CD4-positive, alpha-beta T cell treated with Interleukin-6 for 4 hours (primary cell): ENCODE results near the gene MCTP2.

Source experiments
- DNase-seq: peaks from one replicate; pipeline ENCODE4 v3.0.0-alpha.2; 2020; ENCODE audit warnings: mixed read lengths

The MCTP2 gene

DNA sequence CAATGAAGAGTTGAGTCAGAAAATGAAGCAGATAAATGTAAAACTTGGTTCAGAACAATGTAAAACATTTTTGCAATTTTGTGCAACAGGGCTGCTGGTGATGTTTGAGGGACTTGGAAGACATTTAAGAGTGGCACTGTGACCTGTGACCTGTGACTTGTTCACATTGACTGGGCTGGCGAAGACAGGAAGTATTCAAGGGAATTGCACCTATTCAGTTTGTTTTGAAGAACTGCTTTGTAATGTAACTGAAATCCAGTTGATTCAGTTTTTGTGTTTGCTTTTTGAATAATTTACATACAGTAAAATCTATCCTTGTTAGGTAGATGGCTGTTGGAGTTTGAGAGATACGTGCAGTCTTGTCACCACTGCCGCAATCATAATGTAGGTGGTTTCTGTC is 35.4 kb downstream of the MCTP2 start:
- no peak for DNase-seq

DNA sequence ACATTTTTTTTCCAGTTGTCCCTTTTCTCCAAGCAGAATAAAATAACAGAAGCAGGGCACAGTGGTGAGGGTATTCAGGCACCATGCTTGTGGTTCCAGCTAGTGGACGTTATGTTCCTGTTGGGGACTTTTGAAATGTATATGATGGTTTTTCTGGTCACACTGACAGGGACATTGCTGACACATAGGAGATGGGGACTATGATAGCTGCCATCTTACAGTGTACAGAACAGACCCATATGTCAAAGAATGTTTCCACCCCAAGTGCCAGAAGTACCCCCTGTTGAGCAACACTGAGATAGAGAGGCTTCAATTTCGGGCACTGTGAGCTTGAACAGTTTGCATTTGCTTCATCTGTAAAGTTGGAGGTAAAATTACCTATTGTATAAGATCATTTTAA is 38.6 kb downstream of the MCTP2 start:
- no peak for DNase-seq

DNA sequence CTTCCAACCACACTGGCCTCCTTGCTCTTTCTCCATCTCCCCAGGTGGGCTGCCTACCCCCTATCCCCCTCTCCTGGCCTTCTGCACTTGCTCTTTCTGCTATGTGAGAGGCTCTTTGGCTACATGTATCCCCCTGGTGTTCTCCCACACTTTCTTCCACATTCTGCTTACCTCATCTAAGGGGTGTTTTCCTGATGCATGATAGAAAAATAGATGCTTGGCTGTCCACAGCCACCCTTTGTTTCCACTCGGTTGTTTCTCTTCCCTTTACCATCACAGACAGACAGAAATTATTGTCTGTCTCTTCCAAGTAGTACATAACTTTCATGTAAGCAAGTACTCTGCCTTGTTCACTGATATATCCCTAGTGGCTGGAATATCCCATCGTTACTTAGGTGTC is 39.2 kb downstream of the MCTP2 start:
- no peak for DNase-seq

DNA sequence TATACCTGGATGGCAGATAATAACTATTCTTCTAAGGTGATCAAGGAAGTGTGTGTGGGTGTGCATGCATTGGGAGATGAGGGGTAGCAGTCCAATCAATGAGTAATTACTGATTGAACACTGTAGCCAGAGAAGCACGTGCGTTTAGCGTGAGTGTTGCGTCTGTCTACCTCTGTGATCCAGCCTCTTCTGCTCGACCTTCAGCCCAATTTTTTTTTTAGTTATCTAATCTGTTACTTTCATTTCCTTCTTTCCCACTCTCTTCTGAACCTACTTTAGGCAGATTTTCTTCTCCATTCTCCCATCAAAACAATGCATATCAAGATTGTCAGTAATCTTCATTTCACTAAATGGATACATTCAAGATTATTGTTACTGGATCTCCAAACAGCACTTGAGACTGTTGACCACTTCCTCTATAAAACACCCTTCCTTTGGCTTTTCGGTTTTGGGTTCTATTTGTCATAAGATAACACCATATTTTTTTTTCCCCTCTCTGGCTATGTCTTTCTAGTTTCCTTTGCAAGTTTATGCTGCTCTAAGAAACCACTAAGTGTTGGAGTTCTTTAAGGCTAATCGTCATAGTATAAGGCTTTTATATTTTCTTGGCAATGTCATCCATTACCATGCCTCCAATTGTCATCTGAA is 41.0 kb downstream of the MCTP2 start:
- no peak for DNase-seq

DNA sequence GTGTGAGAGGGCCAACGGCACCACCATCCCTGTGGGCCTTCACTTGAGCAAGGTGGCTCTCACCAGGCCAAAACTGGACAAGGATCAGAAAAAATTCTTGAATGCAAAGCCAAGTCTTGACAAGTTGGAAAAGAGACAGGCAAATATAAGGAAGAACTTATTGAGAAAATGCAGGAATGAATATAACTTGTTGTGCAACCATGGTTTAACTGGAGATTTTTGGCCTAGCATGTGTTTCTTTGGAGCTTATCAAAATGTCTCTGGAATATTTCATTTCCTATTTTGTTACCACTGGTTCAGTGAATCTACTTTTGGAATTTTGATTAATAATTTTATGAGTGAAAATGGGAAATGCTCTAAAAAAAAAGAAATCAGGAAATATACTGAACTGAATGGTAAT is 42.5 kb downstream of the MCTP2 start:
- DNase-seq, result no peak

DNA sequence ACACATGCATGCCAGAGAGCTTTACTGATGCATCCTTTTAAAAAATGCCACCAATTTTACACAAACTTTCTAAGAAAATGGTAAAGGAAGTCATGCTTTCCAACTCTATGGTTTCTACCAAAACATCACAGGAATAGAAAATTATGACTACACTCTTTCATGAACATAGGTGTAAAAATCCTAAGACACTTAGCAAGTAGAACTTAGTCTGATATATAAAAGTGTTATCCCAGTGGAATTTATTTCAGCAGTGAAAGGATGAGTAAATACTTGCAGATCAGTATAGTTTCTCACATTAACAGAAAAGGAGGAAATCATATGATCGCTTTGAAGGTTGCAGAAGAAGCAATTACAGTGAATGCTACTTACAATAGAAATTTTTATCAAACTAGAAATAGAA is 43.4 kb downstream of the MCTP2 start:
- no peak for DNase-seq

DNA sequence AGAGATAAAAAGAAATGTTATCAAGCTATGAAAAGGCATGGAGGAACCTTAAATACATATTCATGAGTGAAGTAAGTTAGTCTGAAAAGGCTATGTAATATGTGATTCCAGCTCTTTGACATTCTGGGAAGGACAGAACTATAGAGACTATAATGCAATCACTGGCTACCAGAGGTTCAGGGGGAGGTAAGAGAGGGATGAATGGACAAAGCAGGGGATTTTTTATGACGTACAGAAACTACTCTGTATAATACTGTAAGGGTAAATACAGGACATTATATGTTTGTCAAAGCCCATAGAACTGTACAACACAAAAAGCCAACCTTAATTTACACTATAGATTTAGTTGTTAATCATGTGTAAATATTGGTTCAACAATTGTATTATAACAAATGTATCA is 46.1 kb downstream of the MCTP2 start:
- DNase-seq, result no peak

DNA sequence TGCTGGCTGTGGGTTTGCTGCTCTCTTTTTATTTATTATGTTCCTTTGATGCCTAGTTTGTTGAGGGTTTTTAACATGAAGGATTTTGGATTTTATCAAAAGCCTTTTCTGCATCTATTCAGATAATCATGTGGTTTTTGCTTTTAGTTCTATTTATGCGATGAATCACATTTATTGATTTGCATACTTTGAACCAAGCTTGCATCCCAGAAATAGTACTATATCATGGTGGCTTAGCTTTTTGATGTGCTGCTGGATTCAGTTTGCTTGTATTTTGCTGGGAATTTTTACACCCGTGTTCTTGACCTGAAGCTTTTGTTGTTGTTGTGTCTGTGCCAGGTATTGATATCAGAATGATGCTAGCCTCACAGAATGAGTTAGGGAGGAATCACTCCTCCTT is 48.4 kb downstream of the MCTP2 start:
- DNase-seq, result no peak

DNA sequence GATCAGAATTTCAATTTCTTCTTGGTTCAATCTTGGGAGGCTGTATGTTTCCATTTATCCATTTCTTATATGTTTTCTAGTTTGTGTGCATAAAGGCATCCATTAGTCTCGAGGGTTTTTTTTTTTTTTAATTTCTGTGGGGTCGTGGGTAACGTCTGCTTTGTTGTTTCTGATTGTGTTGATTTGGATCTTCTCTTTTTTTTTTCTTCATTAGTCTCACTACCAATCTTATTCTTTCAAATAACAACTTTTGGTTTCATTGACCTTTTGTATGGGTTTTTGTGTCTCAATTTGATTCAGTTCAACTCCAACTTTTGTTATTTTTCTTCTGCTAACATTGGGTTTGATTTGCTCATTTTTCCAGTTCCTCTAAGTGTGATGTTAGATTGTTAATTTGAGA is 48.9 kb downstream of the MCTP2 start:
- no peak for DNase-seq

DNA sequence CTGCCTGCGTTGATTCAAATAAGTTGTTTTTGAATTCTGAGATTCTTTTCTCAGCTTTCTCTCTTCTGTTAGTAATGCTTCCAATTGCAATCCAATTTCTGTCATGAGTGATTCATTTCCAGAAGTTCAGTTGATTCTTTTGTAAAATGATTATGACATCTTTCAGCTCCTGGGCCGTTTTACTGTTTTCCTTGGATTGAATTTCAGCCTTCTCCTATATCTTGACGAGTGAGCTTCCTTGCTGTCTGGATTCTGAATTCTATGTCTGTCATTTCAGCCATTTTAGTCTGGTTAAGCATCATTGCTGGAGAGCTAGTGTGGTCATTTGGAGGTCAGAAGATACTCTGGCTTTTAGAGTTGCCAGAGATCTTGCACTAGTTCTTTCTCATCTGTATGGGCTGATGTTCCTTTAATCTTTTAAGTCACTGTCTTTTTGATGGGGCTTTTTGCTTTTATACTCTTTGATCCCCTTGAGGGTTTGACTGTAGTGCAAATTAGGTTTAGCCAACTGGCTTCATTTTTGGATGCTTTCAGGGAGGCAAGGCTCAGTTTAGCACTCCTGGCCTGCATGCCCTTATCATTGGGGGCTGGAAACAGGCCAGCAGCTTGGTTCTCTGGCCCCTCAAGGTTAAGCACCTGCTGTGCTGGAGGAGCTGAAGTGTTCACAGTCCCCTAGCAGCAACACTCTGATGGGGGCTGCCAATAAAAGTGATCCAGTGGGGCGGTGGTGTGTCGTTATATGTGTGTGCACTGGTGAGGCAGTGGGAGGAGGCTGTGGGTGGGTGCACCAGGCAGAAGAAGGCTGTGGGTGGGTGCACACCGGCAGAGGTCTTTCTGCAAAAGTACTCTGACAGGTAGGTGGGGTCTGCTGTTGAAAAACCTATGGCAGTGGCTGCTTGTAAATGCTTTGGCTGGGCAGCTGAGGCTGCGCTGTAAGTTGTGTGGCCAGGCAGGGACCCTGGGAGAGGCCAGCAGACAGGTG is 51.2 kb downstream of the MCTP2 start:
- DNase-seq, result no peak

DNA sequence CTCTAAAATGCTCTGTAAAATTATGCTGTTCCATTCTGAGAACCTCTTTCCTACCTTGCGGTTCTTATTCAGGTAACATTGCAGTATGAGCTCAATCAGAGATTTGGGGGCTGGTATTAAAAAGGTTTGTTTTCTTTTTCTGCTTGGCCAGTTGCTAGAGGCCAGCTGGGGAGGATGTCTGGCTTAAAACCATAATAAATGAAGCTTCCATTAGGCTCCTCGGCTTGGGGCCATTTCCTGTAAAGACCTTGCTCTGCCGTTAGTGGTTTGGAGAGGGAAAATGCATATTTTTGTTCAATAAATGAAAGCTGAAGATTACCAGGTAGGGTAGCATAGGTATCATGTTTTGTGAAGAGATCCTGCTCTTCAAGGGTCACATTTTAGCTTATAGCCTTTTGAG is 55.2 kb downstream of the MCTP2 start:
- DNase-seq, result no peak

DNA sequence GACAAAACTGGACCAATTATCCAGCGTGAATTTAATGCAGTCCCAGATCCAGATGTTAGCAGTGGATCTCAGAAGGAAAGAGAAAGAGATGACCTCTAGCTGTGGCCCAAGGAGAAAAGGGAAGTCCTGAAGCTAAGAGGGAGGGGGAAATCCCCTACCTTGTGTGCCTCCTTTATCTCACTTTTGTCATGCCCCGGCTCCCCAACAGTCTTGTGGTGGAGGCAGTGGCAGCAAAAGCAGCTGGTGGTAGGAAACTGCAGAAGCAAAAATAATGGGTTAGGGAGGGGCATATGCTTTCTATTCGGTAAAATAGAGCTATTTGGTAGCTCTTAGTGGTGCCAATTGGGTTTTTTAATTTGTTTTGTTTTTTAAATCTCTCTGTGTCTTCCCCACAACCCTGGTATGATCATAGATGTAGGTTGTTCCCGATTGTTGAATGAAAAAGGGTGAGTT is 56.5 kb downstream of the MCTP2 start:
- no peak for DNase-seq

DNA sequence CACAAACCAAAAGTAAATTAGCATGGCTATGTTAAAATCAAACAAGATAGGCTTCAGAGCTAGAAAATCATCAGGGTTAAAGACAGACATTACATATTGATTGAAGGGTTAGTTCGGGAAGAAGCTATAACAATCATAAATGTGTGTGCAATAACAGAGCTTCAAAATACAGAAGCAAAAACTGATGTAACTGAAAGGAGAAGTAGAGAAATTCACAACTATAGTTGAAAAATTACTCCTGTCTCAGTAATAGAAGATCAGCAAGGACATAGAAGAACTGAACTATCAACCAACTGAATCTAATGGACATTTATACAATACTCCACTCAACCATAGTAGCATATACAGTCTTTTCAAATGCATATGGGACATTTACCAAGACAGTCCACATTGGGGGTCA is 59.4 kb downstream of the MCTP2 start:
- no peak for DNase-seq

DNA sequence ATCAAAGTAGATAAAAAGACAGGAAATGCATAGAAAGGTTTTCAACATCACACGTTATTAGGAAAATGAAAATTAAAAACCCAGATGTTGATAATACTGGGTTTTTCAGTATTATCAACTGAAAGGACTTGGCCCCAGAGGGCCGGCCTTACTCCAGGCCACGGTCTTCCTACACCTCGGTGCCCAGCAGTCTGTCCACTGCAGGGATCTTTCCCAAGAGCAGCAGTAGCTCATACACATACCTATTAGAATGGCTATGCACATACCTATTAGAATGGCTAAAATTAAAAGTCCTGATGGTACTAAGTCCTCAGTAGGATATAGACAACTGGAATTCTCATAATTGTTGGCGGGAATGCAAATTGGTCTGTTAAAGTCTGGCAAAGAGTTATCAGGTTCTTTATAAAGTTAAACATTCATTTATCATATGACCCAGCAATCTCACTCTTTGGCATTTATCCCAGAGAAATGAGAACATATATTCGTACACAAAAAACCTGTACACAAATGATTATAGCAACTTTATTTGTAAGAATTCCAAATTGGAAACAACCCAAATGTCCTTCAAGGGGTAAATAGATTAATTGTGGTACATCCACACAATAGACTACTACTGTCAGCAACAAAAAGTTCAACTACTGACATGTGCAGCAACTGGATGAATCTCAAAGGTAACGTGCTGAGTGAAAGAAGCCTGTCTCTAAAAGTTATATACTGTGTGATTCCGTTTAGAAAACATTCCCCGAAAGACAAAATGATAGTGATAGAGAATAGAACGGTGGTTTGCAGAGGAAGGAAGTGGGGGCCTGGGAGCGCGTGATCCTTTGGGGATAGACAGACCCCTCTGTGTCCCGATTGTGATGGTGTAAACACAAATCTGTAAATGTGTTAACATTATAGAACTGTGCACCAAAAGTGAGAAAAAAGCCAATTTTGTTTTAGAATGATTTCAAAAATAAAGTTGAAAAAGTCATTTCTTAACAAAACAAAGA is 62.3 kb downstream of the MCTP2 start:
- DNase-seq, result no peak

DNA sequence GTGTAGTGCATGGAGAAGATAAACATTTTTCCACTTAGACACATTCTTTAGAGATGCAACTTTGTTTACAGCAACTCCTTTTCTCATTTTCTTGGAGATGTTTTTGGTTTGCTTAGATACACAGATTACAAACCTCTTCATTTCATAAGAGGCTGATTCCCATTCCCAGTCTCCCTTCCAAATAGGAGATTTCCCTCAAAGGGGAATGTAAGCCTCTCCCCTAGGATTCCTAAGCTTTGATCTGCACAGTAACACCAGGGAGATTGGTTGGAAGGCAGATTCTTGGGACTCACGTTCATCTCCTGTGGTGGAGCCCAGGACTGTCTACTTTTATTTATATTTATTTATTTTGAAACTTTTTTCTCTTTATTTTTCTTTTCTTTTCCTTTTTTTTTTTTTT is 63.2 kb downstream of the MCTP2 start:
- no peak for DNase-seq

DNA sequence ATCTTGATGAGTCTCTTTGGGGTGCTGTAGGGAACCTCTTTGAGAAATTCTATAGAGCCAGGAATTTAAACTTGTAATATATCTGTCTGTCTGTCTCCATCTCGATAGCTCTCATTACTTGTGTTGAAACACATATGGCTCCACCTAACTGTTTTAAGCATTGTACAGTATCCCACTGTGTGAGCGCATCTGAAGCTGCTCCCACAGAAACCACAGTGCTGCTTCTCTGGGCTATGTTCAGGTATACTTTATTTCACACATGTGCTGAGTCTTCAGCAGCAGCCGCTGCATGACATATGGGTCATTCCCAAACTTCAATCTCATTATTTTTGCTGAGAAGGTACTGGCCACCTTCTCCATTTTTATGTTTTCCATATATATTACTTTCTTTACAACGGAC is 63.9 kb downstream of the MCTP2 start:
- DNase-seq, result no peak

DNA sequence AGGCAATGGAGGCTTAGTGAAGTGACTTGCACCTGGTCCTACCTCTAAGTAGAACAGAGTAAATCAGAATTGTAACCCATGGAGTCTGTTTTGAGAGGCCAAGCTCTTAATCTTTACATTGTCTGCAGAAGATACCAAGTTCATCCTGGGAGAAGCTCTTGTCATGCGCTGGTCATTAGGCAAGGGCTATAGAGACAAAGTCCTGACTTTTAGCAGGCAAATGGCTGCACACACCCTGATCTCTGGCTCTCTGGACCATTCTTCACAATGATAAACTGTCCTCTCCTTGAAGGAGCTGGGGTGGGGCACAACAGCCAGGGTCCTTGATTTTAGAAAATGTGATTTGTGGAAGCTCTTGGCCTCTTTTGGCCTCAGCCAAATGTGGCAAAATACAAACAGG is 65.4 kb downstream of the MCTP2 start:
- no peak for DNase-seq

DNA sequence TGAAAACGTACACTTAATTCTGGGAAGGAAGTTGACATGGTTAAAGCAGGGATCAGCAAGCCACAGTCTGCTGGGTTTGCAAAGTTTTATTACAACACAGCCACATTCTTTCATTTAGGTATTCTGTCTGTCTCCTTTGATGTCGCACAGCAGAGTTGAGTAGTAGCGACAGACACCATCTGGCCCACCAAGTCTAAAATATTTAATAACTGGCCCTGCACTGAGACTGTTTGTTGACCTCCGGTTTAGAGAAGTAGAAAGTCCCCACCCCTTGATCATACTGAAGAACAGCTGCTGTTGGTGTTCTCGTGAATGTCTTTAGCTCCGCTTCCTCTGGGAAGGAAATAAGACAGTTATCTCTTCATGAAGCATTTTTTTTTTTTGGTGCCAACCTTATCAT is 66.2 kb downstream of the MCTP2 start:
- DNase-seq, result no peak

DNA sequence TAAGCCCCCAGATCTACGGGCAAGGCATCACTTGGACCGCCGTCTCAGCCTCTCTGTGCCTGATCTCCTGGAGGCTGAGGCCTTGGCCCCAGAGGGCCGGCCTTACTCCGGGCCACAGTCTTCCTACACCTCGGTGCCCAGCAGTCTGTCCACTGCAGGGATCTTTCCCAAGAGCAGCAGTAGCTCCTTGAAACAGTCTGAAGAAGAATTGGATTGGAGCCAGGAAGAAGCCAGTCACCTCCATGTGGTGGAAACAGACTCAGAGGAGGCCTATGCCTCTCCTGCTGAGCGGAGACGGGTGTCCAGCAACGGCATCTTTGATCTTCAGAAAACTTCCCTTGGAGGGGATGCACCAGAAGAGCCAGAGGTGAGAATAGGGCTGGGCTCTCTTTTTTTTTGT is 67.0 kb downstream of the MCTP2 start:
- DNase-seq, result no peak

DNA sequence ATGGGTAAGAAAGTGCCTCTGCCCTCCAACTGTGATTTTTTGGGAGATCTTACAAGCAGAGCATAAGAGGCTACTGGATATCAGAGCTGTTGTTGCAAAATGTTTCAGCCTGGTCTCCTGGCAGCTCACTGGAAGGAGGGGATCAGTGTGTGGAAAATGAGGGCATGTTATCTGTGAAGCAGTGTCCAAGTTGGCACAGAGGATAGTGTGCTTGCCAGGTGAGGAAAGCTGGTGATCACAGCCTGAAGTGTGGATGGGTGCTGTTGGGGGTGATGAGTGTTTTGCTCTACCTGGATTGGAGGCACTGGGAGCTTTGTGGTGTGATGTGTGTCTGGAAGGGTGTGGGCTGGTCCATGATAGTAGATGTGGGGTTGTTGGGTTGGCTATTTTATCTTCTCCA is 69.3 kb downstream of the MCTP2 start:
- DNase-seq, result no peak

DNA sequence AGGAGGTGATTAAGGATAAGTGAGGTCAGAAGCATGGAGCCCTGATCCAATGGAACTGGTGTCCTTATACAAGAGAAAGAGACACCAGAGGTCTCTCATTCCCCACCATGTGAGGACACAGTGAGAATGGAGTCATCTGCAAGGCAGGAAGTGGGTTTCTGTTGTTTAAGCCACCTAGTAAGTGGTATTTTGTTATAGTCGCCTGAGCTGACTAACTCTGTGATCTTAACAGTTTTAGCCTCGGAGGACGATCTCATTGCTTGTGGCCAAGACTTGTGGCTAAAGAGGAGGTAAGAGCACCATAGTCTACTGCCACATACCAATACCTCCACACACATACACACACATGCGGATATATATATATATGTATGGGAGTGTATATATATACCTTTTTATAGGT is 73.8 kb downstream of the MCTP2 start:
- DNase-seq, result no peak

DNA sequence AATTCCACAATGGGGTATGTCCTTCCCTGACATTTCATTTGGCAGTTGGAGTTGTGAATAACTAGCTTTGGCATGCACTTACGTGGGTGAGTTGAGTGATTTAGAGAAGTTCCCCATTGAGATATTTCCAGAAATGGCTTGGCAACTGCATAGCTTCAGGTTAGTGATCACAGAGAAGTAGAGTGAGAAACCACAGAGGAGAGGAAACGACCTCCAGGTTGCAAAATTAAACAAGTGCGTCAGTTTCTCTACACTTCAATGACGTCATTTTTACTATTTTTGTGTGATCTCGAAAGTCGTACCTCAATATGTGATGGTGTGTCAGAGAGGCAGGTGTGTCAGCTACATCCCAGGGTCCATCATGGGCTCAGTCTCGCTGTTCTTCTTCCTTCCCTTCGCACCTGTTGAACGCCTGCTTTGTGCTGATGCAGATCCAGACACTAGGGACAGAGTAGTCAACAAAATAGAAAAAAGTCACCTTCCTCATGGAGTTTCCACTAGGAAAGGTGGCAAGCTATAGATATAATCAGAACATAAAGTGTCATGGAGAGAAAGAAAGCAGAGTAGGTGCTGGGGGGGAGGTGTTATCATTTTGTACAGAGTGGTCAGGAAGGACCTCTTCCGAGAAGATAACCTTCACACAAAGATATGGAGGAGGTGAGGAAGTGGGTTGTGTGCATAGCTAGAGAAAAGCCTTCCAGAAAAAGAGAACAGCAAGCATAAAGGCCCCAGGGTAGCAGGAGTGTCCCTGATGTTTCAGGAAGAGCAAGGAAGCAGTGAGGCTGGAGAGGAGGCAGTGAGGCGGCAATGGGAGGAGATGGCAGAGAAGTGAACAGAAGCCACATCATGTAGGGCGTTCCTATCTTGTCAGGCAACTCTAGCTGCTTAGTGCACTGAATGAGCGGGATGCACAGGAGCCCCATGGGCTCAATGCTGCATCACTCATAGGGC is 75.6 kb downstream of the MCTP2 start:
- no peak for DNase-seq
